SJSA1 (cell line): ENCODE measurements around the gene B3GAT1. TPM values are rescaled to one million over a fixed set of nuclear protein-coding genes. Genes with fewer than 3 reads are reported as not detected.

ENCODE experiments used
- DNase-seq, 2 experiments: peaks; one replicate each; pipeline ENCODE4 v3.0.0-alpha.2; 2015 to 2020; ENCODE audit warnings: low spot score in 2 of 2, low read depth in 1 of 2
- H3K27ac ChIP-seq: fragments of 250-450 bp; sonication (Bioruptor Pico); 2 replicates; pipeline ENCODE4 v1.5.1; 2020; ENCODE audit warnings: mild to moderate bottlenecking, moderate library complexity
- H3K27me3 ChIP-seq: fragments of 250-450 bp; sonication (Bioruptor Pico); replicated peaks from 2 replicates; pipeline ENCODE4 v1.5.1; 2020; ENCODE audit warnings: mild to moderate bottlenecking, moderate library complexity
- H3K36me3 ChIP-seq: fragments of 250-450 bp; sonication (Bioruptor Pico); 2 replicates; pipeline ENCODE4 v1.5.1; 2020; ENCODE audit warnings: mild to moderate bottlenecking
- H3K4me1 ChIP-seq: fragments of 250-450 bp; sonication (Bioruptor Pico); replicated peaks from 2 replicates; pipeline ENCODE4 v1.6.1; 2021; ENCODE audit warnings: mild to moderate bottlenecking
- H3K4me3 ChIP-seq: fragments of 250-450 bp; sonication (Bioruptor Pico); 2 replicates; pipeline ENCODE4 v1.5.1; 2020; ENCODE audit warnings: mild to moderate bottlenecking
- H3K9me3 ChIP-seq: fragments of 250-450 bp; sonication (Bioruptor Pico); replicated peaks from 2 replicates; pipeline ENCODE4 v1.5.1; 2020; ENCODE audit warnings: mild to moderate bottlenecking
- total RNA-seq: library from RNA; depleted of rRNA; stranded (reverse); fragments of >200 nt; shearing (Covaris generic); gene quantifications from 2 replicates; pipeline ENCODE4 v1.2.3, GENCODE V29; 2014

The B3GAT1 gene
- total RNA-seq, 1 experiment from 2014 or later = not detected

GRCh38 chr11:134385774-134386565, 26.1 kb downstream of the B3GAT1 start:
- DNase-seq = no peak
- Histone ChIP-seq H3K4me1 (no peaks in the 10 kb centered on the region), H3K9me3 (no peaks in the 10 kb centered on the region), H3K27me3 (no peaks in the 10 kb centered on the region), H3K27ac (no peak overlapping the region), H3K4me3 (no peak overlapping the region), H3K36me3 (no peaks in the 10 kb centered on the region)

GRCh38 chr11:134385171-134385570, 26.9 kb downstream of the B3GAT1 start:
- Histone ChIP-seq H3K36me3 (no peaks in the 10 kb centered on the region), H3K4me3 (no peak overlapping the region), H3K4me1 (no peaks in the 10 kb centered on the region), H3K27ac (no peak overlapping the region), H3K27me3 (no peaks in the 10 kb centered on the region), H3K9me3 (no peaks in the 10 kb centered on the region)
- DNase-seq = no peak

DNA sequence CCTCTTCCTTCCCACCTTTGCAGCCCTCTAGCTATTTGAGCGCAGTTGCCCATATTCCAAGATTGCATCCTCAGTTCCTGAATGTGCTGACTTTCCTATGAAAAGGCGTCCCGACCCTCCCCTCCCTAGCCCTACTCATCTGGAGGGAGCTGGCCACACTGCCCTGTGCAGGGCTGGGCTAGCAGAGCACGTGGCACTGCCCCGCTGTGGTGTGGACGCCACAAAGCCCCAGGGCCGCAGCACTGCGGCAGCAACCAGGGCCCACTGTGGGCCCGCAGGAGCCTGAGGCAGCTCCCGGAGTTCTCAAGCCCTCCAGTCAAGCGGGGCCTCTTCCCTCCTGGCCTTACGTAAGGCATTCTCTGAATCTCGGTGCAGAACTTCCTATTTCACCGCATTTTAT, 27.6 kb downstream of the B3GAT1 start:
- Histone ChIP-seq H3K4me3 (no peak overlapping the region), H3K4me1 (no peaks in the 10 kb centered on the region), H3K9me3 (no peaks in the 10 kb centered on the region), H3K27me3 (no peaks in the 10 kb centered on the region), H3K27ac (no peak overlapping the region), H3K36me3 (no peaks in the 10 kb centered on the region)
- DNase-seq = no peak

DNA sequence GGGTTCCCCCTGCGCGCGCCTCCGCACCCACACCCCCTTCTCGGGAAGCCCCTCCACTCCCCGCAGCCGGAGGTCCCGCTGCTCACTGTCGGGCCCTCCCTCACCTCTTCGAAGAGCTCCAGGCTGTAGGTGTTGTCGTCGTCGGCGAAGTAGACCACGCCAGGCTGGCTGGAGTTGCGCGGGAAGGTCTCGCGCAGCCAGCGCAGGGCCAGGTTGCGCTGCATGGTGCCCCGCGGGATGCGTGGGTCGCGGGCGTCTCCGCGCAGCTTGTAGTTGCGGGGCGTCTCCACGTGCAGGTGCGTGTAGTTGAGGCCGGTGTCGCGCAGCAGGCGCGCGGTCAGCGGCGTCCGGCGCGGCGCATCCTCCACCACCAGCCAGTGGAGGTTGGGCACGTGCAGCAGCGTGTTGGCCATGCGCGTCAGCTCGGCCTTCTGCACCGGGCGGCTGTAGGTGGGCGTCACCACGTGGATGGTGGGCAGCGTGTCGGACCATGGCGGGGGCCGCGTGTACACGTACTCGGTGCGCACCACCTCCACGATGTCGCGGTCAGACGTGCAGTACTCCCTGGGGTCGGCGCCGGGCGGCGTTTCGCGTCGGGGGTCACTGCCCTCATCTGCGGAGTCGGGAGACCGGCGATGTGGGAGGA, 28.3 kb downstream of the B3GAT1 start:
- Histone ChIP-seq H3K9me3 (no peaks in the 10 kb centered on the region), H3K27ac (no peak overlapping the region), H3K4me1 (no peaks in the 10 kb centered on the region), H3K36me3 (no peaks in the 10 kb centered on the region), H3K4me3 (no peak overlapping the region), H3K27me3 (no peaks in the 10 kb centered on the region)
- no peak for DNase-seq

DNA sequence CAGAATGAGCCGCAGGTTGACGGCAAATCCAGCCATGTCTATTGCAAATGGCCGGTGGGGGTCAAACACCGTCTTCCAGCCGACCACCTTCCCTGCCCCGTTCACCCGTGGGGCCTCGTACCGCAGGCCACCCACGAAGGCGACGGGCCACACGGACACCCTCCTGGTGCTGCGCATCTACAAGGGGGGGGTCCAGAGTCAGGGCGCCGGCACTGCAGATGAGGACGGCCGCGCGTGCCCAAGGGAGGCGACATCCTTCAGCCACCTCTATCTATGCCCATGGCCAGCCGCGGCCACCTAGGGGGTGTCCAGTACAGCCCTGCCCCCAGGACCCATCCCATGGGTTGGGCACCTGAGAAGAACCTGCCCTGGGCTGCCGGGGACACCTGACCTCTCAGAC, 29.2 kb downstream of the B3GAT1 start:
- Histone ChIP-seq H3K36me3 (no peaks in the 10 kb centered on the region), H3K4me1 (no peaks in the 10 kb centered on the region), H3K4me3 (no peak overlapping the region), H3K27me3 (no peaks in the 10 kb centered on the region), H3K9me3 (no peaks in the 10 kb centered on the region), H3K27ac (no peak overlapping the region)
- no peak for DNase-seq

- no peak overlapping the region for H3K27ac ChIP-seq
- no peaks in the 10 kb centered on the region for H3K27me3 ChIP-seq
- no peaks in the 10 kb centered on the region for H3K36me3 ChIP-seq
- H3K4me1 ChIP-seq = no peaks in the 10 kb centered on the region
- no peaks in the 10 kb centered on the region for H3K9me3 ChIP-seq
- DNase-seq = no peak
- H3K4me3 ChIP-seq = no peak overlapping the region
These were observed 29.8 kb downstream of the B3GAT1 start for GRCh38 chr11:134382257-134382656.

DNA sequence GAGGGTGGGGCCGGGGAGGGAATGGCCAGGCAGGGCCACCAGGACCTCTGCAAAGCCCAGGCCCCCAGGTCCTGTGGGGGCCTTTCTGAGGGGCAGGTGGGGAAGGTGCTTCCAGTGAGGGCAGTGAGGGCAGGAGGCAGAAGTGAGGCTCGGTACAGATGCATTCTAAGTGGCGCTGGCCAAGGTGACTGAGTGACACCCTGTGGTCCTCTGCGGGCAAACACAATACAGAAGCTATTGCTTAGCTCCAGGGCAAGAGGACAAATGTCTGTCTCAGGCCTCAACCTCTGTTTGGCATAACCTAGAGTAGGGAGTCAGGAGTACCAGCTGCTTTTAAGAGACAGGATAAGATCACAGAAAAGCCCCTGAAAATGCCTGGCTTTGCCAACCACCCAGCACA, 31.3 kb downstream of the B3GAT1 start:
- no peak for DNase-seq
- H3K36me3 ChIP-seq = no peaks in the 10 kb centered on the region
- H3K27me3 ChIP-seq = no peaks in the 10 kb centered on the region
- H3K27ac ChIP-seq = no peak overlapping the region
- H3K4me3 ChIP-seq = no peak overlapping the region
- H3K4me1 ChIP-seq = no peaks in the 10 kb centered on the region
- no peaks in the 10 kb centered on the region for H3K9me3 ChIP-seq

DNA sequence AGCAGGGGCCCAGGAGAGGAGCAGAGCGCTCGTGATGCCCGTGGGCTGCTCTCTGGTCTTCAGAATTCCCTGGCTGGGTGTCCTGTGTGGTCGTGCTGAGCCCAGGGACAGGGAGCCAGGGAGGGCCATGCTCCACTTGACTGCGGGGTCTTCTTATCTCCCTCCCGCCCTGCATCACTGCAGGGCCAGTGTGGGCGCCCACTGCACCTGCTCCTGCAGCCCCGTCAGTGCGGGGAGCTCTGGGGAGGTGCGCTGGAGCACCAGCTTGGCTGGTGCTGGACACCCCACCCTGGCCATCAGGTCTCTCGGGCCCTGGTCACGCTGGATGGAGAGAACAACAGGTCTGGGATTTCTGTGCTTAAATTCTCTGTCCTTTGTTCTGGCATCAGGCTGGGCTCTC, 31.8 kb downstream of the B3GAT1 start:
- DNase-seq = no peak
- no peaks in the 10 kb centered on the region for H3K27me3 ChIP-seq

GRCh38 chr11:134379241-134379640, 32.8 kb downstream of the B3GAT1 start:
- H3K4me1 ChIP-seq = no peaks in the 10 kb centered on the region
- no peaks in the 10 kb centered on the region for H3K9me3 ChIP-seq
- H3K27ac ChIP-seq = no peak overlapping the region
- H3K4me3 ChIP-seq = no peak overlapping the region
- H3K27me3 ChIP-seq = no peaks in the 10 kb centered on the region
- no peak for DNase-seq
- no peaks in the 10 kb centered on the region for H3K36me3 ChIP-seq

More for the DNA sequence above, 31.8 kb downstream of the B3GAT1 start:
- Histone ChIP-seq H3K4me3 (no peak overlapping the region), H3K27ac (no peak overlapping the region), H3K9me3 (no peaks in the 10 kb centered on the region), H3K4me1 (no peaks in the 10 kb centered on the region), H3K36me3 (no peaks in the 10 kb centered on the region)

- H3K27ac ChIP-seq = no peak overlapping the region
- no peaks in the 10 kb centered on the region for H3K27me3 ChIP-seq
- no peaks in the 10 kb centered on the region for H3K9me3 ChIP-seq
- H3K4me1 ChIP-seq = no peaks in the 10 kb centered on the region
- no peak for DNase-seq
- H3K36me3 ChIP-seq = no peaks in the 10 kb centered on the region
- no peak overlapping the region for H3K4me3 ChIP-seq
These were observed 34.2 kb downstream of the B3GAT1 start for GRCh38 chr11:134377876-134378275.

DNA sequence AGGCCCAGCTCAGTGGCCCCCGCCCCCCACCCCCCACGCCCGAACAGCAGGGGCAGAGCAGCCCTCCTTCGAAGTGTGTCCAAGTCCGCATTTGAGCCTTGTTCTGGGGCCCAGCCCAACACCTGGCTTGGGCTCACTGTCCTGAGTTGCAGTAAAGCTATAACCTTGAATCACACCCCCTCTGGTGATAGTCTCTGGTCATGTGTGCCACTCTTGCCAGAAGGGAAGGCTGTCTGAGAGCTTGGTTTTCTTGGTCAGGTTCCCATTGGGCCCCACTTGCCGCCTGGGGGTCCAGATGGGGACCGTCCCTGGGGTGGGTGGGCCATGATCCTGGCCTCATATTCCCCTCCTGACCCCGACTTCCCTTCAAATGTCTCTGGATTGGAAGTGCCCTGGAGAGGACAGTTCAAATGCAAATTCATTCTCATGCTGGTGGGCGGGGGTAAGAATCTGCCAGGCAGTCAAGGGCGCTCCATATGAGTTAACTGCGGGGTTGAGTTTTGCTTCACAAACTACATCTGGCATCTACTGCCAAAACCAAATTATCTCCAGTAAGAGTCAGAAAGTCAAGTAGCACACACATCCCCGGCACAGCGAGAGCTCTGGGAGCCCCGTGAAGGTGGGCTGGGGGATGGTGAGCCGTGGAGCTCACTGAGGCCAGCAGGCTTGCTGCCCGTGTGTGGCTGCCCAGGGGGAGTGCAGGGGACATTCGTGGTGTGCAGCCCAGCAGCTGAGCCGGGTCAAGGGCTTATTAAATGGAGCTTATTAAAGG, 35.7 kb downstream of the B3GAT1 start:
- H3K27me3 ChIP-seq = no peaks in the 10 kb centered on the region
- H3K36me3 ChIP-seq = no peaks in the 10 kb centered on the region
- DNase-seq = no peak
- no peaks in the 10 kb centered on the region for H3K9me3 ChIP-seq
- no peaks in the 10 kb centered on the region for H3K4me1 ChIP-seq
- no peak overlapping the region for H3K27ac ChIP-seq
- H3K4me3 ChIP-seq = no peak overlapping the region

DNA sequence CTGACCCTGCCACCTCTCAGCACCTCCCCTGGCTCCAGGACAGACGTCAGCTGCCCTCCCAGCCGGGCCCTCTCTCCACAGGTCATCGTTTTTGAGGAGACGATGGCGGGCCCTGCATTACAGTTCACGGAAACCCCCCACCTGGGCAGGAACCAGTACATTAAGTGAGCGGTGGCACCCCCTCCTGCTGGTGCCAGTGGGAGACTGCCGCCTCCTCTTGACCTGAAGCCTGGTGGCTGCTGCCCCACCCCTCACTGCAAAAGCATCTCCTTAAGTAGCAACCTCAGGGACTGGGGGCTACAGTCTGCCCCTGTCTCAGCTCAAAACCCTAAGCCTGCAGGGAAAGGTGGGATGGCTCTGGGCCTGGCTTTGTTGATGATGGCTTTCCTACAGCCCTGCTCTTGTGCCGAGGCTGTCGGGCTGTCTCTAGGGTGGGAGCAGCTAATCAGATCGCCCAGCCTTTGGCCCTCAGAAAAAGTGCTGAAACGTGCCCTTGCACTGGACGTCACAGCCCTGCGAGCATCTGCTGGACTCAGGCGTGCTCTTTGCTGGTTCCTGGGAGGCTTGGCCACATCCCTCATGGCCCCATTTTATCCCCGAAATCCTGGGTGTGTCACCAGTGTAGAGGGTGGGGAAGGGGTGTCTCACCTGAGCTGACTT, 37.0 kb downstream of the B3GAT1 start:
- no peak overlapping the region for H3K4me3 ChIP-seq
- no peaks in the 10 kb centered on the region for H3K9me3 ChIP-seq
- no peak for DNase-seq
- no peaks in the 10 kb centered on the region for H3K36me3 ChIP-seq
- H3K27ac ChIP-seq = no peak overlapping the region
- no peaks in the 10 kb centered on the region for H3K27me3 ChIP-seq
- H3K4me1 ChIP-seq = no peaks in the 10 kb centered on the region

DNA sequence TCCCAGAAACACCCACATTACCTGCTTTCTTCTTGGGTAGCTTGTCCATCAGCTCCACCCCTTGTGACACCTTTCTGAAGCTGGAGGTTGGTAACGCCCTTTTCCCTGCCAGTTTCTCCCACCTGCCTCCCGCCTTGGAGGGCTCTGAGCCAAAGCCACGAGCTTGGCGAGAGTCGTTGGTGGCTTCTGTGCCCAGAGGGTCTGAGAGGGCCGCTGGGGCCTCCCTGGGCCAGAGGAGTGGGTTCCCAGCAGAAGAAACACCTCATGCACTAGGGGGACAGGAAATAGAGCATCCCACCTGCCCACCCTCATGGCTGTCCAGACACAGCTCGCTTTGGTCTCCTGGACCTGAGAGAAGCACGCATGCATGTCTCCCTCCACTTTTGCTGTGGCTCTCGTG, 37.9 kb downstream of the B3GAT1 start:
- DNase-seq = no peak
- no peak overlapping the region for H3K27ac ChIP-seq
- no peaks in the 10 kb centered on the region for H3K36me3 ChIP-seq
- H3K27me3 ChIP-seq = no peaks in the 10 kb centered on the region
- H3K4me3 ChIP-seq = no peak overlapping the region
- H3K9me3 ChIP-seq = no peaks in the 10 kb centered on the region
- no peaks in the 10 kb centered on the region for H3K4me1 ChIP-seq
